Measurements from ENCODE around the gene ZFP1.
A peak's percentile ranks its signal among the peaks of the same experiment; 100 is the strongest.

Gene ZFP1

GRCh38 chr16:75216576-75216975 lies 68.3 kb downstream of the ZFP1 start:
- Histone ChIP-seq H3K4me3 (ENCODE audit: low read depth, low read length) (no peak overlapping the region), H3K18ac (ENCODE audit: low read length) (no peak overlapping the region), H3K14ac (ENCODE audit: low read length) (no peak overlapping the region), H3K9ac (ENCODE audit: low read length) (no peak overlapping the region), H4K91ac (ENCODE audit: low read depth, low read length) (peak overlapping the region; percentile 51), H3K4me1 (ENCODE audit: control insufficient read depth in 1 of 2, insufficient read depth in 2 of 2, low read length in 2 of 2) (peaks cover 3 to 18% of the 10 kb centered on the region in 2 experiments), H2AFZ (ENCODE audit: insufficient read depth, low read length, poor library complexity) (no peak overlapping the region), H2BK12ac (ENCODE audit: low read length) (no peak overlapping the region), H3K4me2 (ENCODE audit: low read length) (no peak overlapping the region), H3K27me3 (ENCODE audit: insufficient read depth, low read length) (no peaks in the 10 kb centered on the region), H3K27ac (ENCODE audit: low read depth, low read length) (no peak overlapping the region), H2BK5ac (ENCODE audit: low read depth, low read length, poor library complexity) (no peak overlapping the region), H3K4ac (ENCODE audit: low read depth, low read length) (no peak overlapping the region), H3K36me3 (ENCODE audit: control insufficient read depth in 1 of 2, insufficient read depth in 2 of 2, low read length in 2 of 2) (no peaks in the 10 kb centered on the region), H4K8ac (ENCODE audit: low read depth, low read length) (no peak overlapping the region), H3K9me3 (ENCODE audit: insufficient read depth, low read depth, low read length) (peaks cover 4% of the 10 kb centered on the region), H3K79me2 (ENCODE audit: control insufficient read depth, insufficient read depth, low read length, poor library complexity) (peaks cover 1% of the 10 kb centered on the region), H3K79me1 (ENCODE audit: low read length) (peaks cover 2% of the 10 kb centered on the region), H2BK120ac (ENCODE audit: insufficient read depth, low read length, poor library complexity) (no peak overlapping the region), H4K12ac (ENCODE audit: low read depth, low read length) (no peak overlapping the region), H2AK5ac (ENCODE audit: low read length) (no peak overlapping the region), H3K23ac (ENCODE audit: low read length) (no peak overlapping the region)
- no CpG with 5 or more reads among the region's 7 CpGs for WGBS (ENCODE audit: extremely low coverage, insufficient coverage, insufficient read length)
- peak; percentile 63 to 85 for DNase-seq

- H3K79me2 ChIP-seq (ENCODE audit: control insufficient read depth, insufficient read depth, low read length, poor library complexity): peaks cover 1% of the 10 kb centered on the region
- H3K4ac ChIP-seq (ENCODE audit: low read depth, low read length): no peak overlapping the region
- H3K27me3 ChIP-seq (ENCODE audit: insufficient read depth, low read length): no peaks in the 10 kb centered on the region
- peak overlapping the region; percentile 36 for H3K27ac ChIP-seq (ENCODE audit: low read depth, low read length)
- H4K8ac ChIP-seq (ENCODE audit: low read depth, low read length): no peak overlapping the region
- H2AK5ac ChIP-seq (ENCODE audit: low read length): no peak overlapping the region
- no peak overlapping the region for H2BK12ac ChIP-seq (ENCODE audit: low read length)
- H3K36me3 ChIP-seq (ENCODE audit: control insufficient read depth in 1 of 2, insufficient read depth in 2 of 2, low read length in 2 of 2): no peaks in the 10 kb centered on the region
- peak overlapping the region; percentile 11 for H2BK5ac ChIP-seq (ENCODE audit: low read depth, low read length, poor library complexity)
- H3K9me3 ChIP-seq (ENCODE audit: insufficient read depth, low read depth, low read length): peaks cover 4% of the 10 kb centered on the region
- no peak overlapping the region for H2BK120ac ChIP-seq (ENCODE audit: insufficient read depth, low read length, poor library complexity)
- no peak overlapping the region for H3K18ac ChIP-seq (ENCODE audit: low read length)
- H4K91ac ChIP-seq (ENCODE audit: low read depth, low read length): no peak overlapping the region
- no peak overlapping the region for H3K4me3 ChIP-seq (ENCODE audit: low read depth, low read length)
- H3K79me1 ChIP-seq (ENCODE audit: low read length): peaks cover 2% of the 10 kb centered on the region
- H3K23ac ChIP-seq (ENCODE audit: low read length): no peak overlapping the region
- H3K14ac ChIP-seq (ENCODE audit: low read length): no peak overlapping the region
- WGBS (ENCODE audit: extremely low coverage, insufficient coverage, insufficient read length): no CpG with 5 or more reads among the region's 11 CpGs
- H2AFZ ChIP-seq (ENCODE audit: insufficient read depth, low read length, poor library complexity): no peak overlapping the region
- no peak overlapping the region for H4K12ac ChIP-seq (ENCODE audit: low read depth, low read length)
- peak overlapping the region; percentile 11 for H3K4me2 ChIP-seq (ENCODE audit: low read length)
- H3K4me1 ChIP-seq (ENCODE audit: control insufficient read depth in 1 of 2, insufficient read depth in 2 of 2, low read length in 2 of 2): peaks cover 3 to 18% of the 10 kb centered on the region in 2 experiments
- H3K9ac ChIP-seq (ENCODE audit: low read length): no peak overlapping the region
- peak; percentile 98 to 99 for DNase-seq
Measured at GRCh38 chr16:75217389-75217851, 69.1 kb downstream of the ZFP1 start.

GRCh38 chr16:75218256-75219076 lies 70.1 kb downstream of the ZFP1 start, which contains the start of gene CTRB1:
Gene CTRB1 (plus strand): TSS chr16:75218988. CDS start chr16:75219008, 20 bp downstream.
- DNase-seq: peak in 1 of 2 donors; percentile 48
- H2BK5ac ChIP-seq (ENCODE audit: low read depth, low read length, poor library complexity): no peak within 1 kb of the TSS
- H2AFZ ChIP-seq (ENCODE audit: insufficient read depth, low read length, poor library complexity): no peak within 1 kb of the TSS
- no CpG with 5 or more reads among the region's 19 CpGs for WGBS (ENCODE audit: extremely low coverage, insufficient coverage, insufficient read length)
- H3K4ac ChIP-seq (ENCODE audit: low read depth, low read length): no peak within 1 kb of the TSS
- H3K27ac ChIP-seq (ENCODE audit: low read depth, low read length): peak within 1 kb of the TSS; percentile 36
- peaks cover 1% of the 10 kb centered on the region for H3K79me2 ChIP-seq (ENCODE audit: control insufficient read depth, insufficient read depth, low read length, poor library complexity)
- peak within 1 kb of the TSS; percentile 16 for H4K91ac ChIP-seq (ENCODE audit: low read depth, low read length)
- peak within 1 kb of the TSS; percentile 54 for H3K14ac ChIP-seq (ENCODE audit: low read length)
- no peaks in the 10 kb centered on the region for H3K27me3 ChIP-seq (ENCODE audit: insufficient read depth, low read length)
- H2BK12ac ChIP-seq (ENCODE audit: low read length): peak within 1 kb of the TSS; percentile 80
- H4K12ac ChIP-seq (ENCODE audit: low read depth, low read length): no peak within 1 kb of the TSS
- H3K4me1 ChIP-seq (ENCODE audit: control insufficient read depth in 1 of 2, insufficient read depth in 2 of 2, low read length in 2 of 2): peaks cover 3 to 18% of the 10 kb centered on the region in 2 experiments
- no peak within 1 kb of the TSS for H3K9ac ChIP-seq (ENCODE audit: low read length)
- no peak within 1 kb of the TSS for H3K4me3 ChIP-seq (ENCODE audit: low read depth, low read length)
- H4K8ac ChIP-seq (ENCODE audit: low read depth, low read length): peak within 1 kb of the TSS; percentile 32
- peak within 1 kb of the TSS; percentile 39 for H2BK120ac ChIP-seq (ENCODE audit: insufficient read depth, low read length, poor library complexity)
- no peak within 1 kb of the TSS for H3K4me2 ChIP-seq (ENCODE audit: low read length)
- H3K36me3 ChIP-seq (ENCODE audit: control insufficient read depth in 1 of 2, insufficient read depth in 2 of 2, low read length in 2 of 2): no peaks in the 10 kb centered on the region
- no peaks in the 10 kb centered on the region for H3K9me3 ChIP-seq (ENCODE audit: insufficient read depth, low read depth, low read length)
- peak within 1 kb of the TSS; percentile 96 for H2AK5ac ChIP-seq (ENCODE audit: low read length)
- H3K18ac ChIP-seq (ENCODE audit: low read length): no peak within 1 kb of the TSS
- H3K79me1 ChIP-seq (ENCODE audit: low read length): peaks cover 2% of the 10 kb centered on the region
- H3K23ac ChIP-seq (ENCODE audit: low read length): no peak within 1 kb of the TSS

- peaks cover 1% of the 10 kb centered on the region for H3K79me2 ChIP-seq (ENCODE audit: control insufficient read depth, insufficient read depth, low read length, poor library complexity)
Measured at GRCh38 chr16:75219088-75219487, 70.8 kb downstream of the ZFP1 start.

More at GRCh38 chr16:75219088-75219487, 70.8 kb downstream of the ZFP1 start:
- no peak overlapping the region for H2BK12ac ChIP-seq (ENCODE audit: low read length)
- H3K4ac ChIP-seq (ENCODE audit: low read depth, low read length): no peak overlapping the region
- H4K8ac ChIP-seq (ENCODE audit: low read depth, low read length): no peak overlapping the region
- H3K27ac ChIP-seq (ENCODE audit: low read depth, low read length): no peak overlapping the region
- no peaks in the 10 kb centered on the region for H3K27me3 ChIP-seq (ENCODE audit: insufficient read depth, low read length)
- WGBS (ENCODE audit: extremely low coverage, insufficient coverage, insufficient read length): no CpG with 5 or more reads among the region's 4 CpGs
- no peak overlapping the region for H4K12ac ChIP-seq (ENCODE audit: low read depth, low read length)
- no peak overlapping the region for H3K23ac ChIP-seq (ENCODE audit: low read length)
- peaks cover 3 to 18% of the 10 kb centered on the region in 2 experiments for H3K4me1 ChIP-seq (ENCODE audit: control insufficient read depth in 1 of 2, insufficient read depth in 2 of 2, low read length in 2 of 2)
- no peak overlapping the region for H2AFZ ChIP-seq (ENCODE audit: insufficient read depth, low read length, poor library complexity)
- no peak overlapping the region for H3K4me2 ChIP-seq (ENCODE audit: low read length)
- H3K9me3 ChIP-seq (ENCODE audit: insufficient read depth, low read depth, low read length): no peaks in the 10 kb centered on the region
- no peak overlapping the region for H3K18ac ChIP-seq (ENCODE audit: low read length)
- no peak overlapping the region for H2BK5ac ChIP-seq (ENCODE audit: low read depth, low read length, poor library complexity)
- H4K91ac ChIP-seq (ENCODE audit: low read depth, low read length): peak overlapping the region; percentile 16
- H3K36me3 ChIP-seq (ENCODE audit: control insufficient read depth in 1 of 2, insufficient read depth in 2 of 2, low read length in 2 of 2): no peaks in the 10 kb centered on the region
- peak overlapping the region; percentile 39 for H2BK120ac ChIP-seq (ENCODE audit: insufficient read depth, low read length, poor library complexity)
- peak overlapping the region; percentile 54 for H3K14ac ChIP-seq (ENCODE audit: low read length)
- no peak overlapping the region for H3K9ac ChIP-seq (ENCODE audit: low read length)
- H3K79me1 ChIP-seq (ENCODE audit: low read length): peaks cover 2% of the 10 kb centered on the region
- no peak for DNase-seq
- H3K4me3 ChIP-seq (ENCODE audit: low read depth, low read length): no peak overlapping the region
- H2AK5ac ChIP-seq (ENCODE audit: low read length): peak overlapping the region; percentile 34

All from trophoblast cell (in vitro differentiated cells and primary cell).